ENCODE measurements around the gene NACC2. TPM values are rescaled to one million over a fixed set of nuclear protein-coding genes. Genes with fewer than 3 reads are reported as not detected.

Gene NACC2
- polyA plus RNA-seq, 1 of the 3 experiments (the other 2 are of a cell fraction) = 22.1 TPM

DNA sequence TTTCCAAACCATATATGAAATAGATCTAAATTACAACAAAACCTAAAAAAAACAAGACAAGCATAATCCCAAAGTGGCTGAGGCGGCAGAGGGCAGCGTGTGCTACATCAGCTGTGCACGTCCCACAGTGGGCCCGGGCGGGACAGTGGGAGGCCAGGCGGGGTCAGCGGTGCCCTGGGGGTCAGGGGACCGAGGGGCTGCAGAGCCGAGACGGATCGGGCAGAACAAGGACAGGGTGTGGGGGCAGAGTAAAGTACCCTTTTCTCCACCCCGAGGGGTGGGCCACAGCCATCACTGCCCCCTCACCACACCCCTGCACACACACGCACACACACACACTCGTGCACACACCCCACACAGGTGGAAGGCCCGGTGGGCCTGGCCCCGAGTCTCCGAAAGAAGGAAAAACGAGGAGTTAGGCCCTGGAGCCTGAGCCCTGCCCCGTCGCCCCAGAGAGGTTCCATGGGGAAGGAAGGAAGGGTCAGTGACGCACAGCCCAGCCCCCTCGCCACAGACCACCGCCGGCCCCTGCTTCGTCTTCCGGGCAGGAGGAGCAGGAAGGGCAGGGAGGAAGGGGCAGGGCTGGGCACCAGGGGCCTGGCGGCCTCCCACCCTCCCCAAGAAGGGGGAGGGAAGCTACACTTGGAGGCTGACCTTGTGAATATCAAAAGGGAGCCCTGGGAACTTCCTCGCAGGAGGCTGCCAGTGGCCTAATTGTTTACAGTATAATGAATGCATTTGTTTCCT lies 84.3 kb downstream of the NACC2 start:
- H3K9ac ChIP-seq = no peak overlapping the region
- peaks cover 29% of the 10 kb centered on the region for H4K20me1 ChIP-seq (ENCODE audit: insufficient read depth)
- DNase-seq = no peak
- no peak for TF ChIP-seq SMC3 (IDR thresholded peaks at IDR 0.05; ENCODE audit: low read depth, low read length)
- TF ChIP-seq, protein P1, sequence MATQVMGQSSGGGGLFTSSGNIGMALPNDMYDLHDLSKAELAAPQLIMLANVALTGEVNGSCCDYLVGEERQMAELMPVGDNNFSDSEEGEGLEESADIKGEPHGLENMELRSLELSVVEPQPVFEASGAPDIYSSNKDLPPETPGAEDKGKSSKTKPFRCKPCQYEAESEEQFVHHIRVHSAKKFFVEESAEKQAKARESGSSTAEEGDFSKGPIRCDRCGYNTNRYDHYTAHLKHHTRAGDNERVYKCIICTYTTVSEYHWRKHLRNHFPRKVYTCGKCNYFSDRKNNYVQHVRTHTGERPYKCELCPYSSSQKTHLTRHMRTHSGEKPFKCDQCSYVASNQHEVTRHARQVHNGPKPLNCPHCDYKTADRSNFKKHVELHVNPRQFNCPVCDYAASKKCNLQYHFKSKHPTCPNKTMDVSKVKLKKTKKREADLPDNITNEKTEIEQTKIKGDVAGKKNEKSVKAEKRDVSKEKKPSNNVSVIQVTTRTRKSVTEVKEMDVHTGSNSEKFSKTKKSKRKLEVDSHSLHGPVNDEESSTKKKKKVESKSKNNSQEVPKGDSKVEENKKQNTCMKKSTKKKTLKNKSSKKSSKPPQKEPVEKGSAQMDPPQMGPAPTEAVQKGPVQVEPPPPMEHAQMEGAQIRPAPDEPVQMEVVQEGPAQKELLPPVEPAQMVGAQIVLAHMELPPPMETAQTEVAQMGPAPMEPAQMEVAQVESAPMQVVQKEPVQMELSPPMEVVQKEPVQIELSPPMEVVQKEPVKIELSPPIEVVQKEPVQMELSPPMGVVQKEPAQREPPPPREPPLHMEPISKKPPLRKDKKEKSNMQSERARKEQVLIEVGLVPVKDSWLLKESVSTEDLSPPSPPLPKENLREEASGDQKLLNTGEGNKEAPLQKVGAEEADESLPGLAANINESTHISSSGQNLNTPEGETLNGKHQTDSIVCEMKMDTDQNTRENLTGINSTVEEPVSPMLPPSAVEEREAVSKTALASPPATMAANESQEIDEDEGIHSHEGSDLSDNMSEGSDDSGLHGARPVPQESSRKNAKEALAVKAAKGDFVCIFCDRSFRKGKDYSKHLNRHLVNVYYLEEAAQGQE (IDR thresholded peaks at IDR 0.05; ENCODE audit: low read depth, low read length) = no peak
- TF ChIP-seq RCOR1 (IDR thresholded peaks at IDR 0.05; ENCODE audit: low read length) = no peak
- no peak for TF ChIP-seq TCF12 (IDR thresholded peaks at IDR 0.05)
- no peak for TF ChIP-seq MEF2A (IDR thresholded peaks at IDR 0.05; ENCODE audit: borderline replicate concordance, low read depth)
- no peak for TF ChIP-seq SIN3A (IDR thresholded peaks at IDR 0.05; ENCODE audit: borderline replicate concordance, low read depth, low read length)
- no peak for TF ChIP-seq JUND (IDR thresholded peaks at IDR 0.05)
- TF ChIP-seq GABPA (IDR thresholded peaks at IDR 0.05; ENCODE audit: low read depth) = no peak
- no peak for TF ChIP-seq FOXM1 (IDR thresholded peaks at IDR 0.05; ENCODE audit: low read depth)
- TF ChIP-seq, protein P2, sequence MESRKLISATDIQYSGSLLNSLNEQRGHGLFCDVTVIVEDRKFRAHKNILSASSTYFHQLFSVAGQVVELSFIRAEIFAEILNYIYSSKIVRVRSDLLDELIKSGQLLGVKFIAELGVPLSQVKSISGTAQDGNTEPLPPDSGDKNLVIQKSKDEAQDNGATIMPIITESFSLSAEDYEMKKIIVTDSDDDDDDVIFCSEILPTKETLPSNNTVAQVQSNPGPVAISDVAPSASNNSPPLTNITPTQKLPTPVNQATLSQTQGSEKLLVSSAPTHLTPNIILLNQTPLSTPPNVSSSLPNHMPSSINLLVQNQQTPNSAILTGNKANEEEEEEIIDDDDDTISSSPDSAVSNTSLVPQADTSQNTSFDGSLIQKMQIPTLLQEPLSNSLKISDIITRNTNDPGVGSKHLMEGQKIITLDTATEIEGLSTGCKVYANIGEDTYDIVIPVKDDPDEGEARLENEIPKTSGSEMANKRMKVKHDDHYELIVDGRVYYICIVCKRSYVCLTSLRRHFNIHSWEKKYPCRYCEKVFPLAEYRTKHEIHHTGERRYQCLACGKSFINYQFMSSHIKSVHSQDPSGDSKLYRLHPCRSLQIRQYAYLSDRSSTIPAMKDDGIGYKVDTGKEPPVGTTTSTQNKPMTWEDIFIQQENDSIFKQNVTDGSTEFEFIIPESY (IDR thresholded peaks at IDR 0.05; ENCODE audit: borderline replicate concordance, low read depth) = no peak
- TF ChIP-seq RFX5 (IDR thresholded peaks at IDR 0.05; ENCODE audit: low read length) = no peak
- no peak for TF ChIP-seq TAF1 (IDR thresholded peaks at IDR 0.05; ENCODE audit: borderline replicate concordance, low read depth, low read length)
- no peak for TF ChIP-seq ELF1 (IDR thresholded peaks at IDR 0.05)
- no peak for TF ChIP-seq RXRA (IDR thresholded peaks at IDR 0.05; ENCODE audit: borderline replicate concordance, low read depth)
- no peak for TF ChIP-seq NRF1 (IDR thresholded peaks at IDR 0.05; ENCODE audit: low read depth, low read length)
- H3K4me2 ChIP-seq = no peak overlapping the region
- ChIA-PET POLR2A (no interaction called here), CTCF (interaction anchor here (1.5 kb wide), 1 partner anchor 43 kb away, joined by 6 read pairs; no protein-coding TSS in a partner anchor)
- H3K27ac ChIP-seq (ENCODE audit: low read depth in 2 of 2, low read length in 1 of 2) = no peak overlapping the region; a peak in 1 of 4 replicates
- no peak overlapping the region for H2AFZ ChIP-seq (ENCODE audit: low read depth)
- peaks cover 20% of the 10 kb centered on the region; the same call in 1 of the 2 replicates for H3K79me2 ChIP-seq (ENCODE audit: insufficient read depth)
- no peaks in the 10 kb centered on the region for H3K27me3 ChIP-seq (ENCODE audit: insufficient read depth)
- H3K4me3 ChIP-seq (ENCODE audit: low read depth in 2 of 2, low read length in 1 of 2) = no peak overlapping the region
- H3K9me2 ChIP-seq = no peaks in the 10 kb centered on the region
- H3F3A ChIP-seq (replicated peaks; ENCODE audit: insufficient read depth) = peaks cover 5% of the 10 kb centered on the region
- WGBS (ENCODE audit: low lambda C conversion rate) = 94% methylated on average over 22 of the region's 28 CpGs
- H3K4me1 ChIP-seq (ENCODE audit: control insufficient read depth in 1 of 2, insufficient read depth in 2 of 2, low read depth in 1 of 2, low read length in 1 of 2) = peaks cover 9 to 16% of the 10 kb centered on the region in 2 experiments; a peak in 2 of 4 replicates
- peaks cover 1 to 11% of the 10 kb centered on the region in 2 experiments for H3K36me3 ChIP-seq (replicated peaks in 1 of 2; ENCODE audit: control insufficient read depth in 1 of 2, insufficient read depth in 2 of 2, low read length in 1 of 2)
- no peaks in the 10 kb centered on the region for H3K9me3 ChIP-seq
